Neural cell (in vitro differentiated cells): ENCODE results near the gene TPSD1.

Experiments used
- CTCF ChIP-seq: fragments of 450-650 bp; IDR thresholded peaks from 2 replicates; pipeline ENCODE4 v1.5.1; 2014; ENCODE audit warnings: antibody characterized with exemption, mild to moderate bottlenecking, moderate library complexity; ENCODE audit not compliant: poor library complexity, severe bottlenecking
- EP300 ChIP-seq: fragments of 450-650 bp; conservative IDR thresholded peaks from 2 replicates; pipeline ENCODE4 v1.6.1; 2014; ENCODE audit warnings: antibody characterized with exemption, mild to moderate bottlenecking, moderate library complexity; ENCODE audit not compliant: poor library complexity, severe bottlenecking
- EZH2 ChIP-seq: fragments of 200-600, 300-800 bp; shearing (Covaris generic), sonication (generic); IDR thresholded peaks from 2 replicates; pipeline ENCODE4 v1.6.1; 2014; ENCODE audit warnings: antibody characterized with exemption, low read length, borderline replicate concordance, mild to moderate bottlenecking; ENCODE audit not compliant: insufficient read depth, poor library complexity, severe bottlenecking
- MXI1 ChIP-seq: fragments of 450-650 bp; conservative IDR thresholded peaks from 2 replicates; pipeline ENCODE4 v1.6.1; 2014; ENCODE audit warnings: antibody characterized with exemption, mild to moderate bottlenecking; ENCODE audit not compliant: poor library complexity, severe bottlenecking
- POLR2AphosphoS5 ChIP-seq: IDR thresholded peaks from 2 replicates; pipeline ENCODE4 v1.6.1; 2012
- RAD21 ChIP-seq: fragments of 450-650 bp; conservative IDR thresholded peaks from 2 replicates; pipeline ENCODE4 v1.6.1; 2014; ENCODE audit warnings: antibody characterized with exemption, mild to moderate bottlenecking, moderate library complexity
- SMC3 ChIP-seq: fragments of 450-650 bp; conservative IDR thresholded peaks from 2 replicates; pipeline ENCODE4 v1.6.1; 2014; ENCODE audit warnings: antibody characterized with exemption, mild to moderate bottlenecking, moderate library complexity; ENCODE audit not compliant: poor library complexity
- TAF1 ChIP-seq: IDR thresholded peaks from 2 replicates; pipeline ENCODE4 v1.6.1; 2012; ENCODE audit warnings: low read depth
- TF ChIP-seq, protein P1 (sequence below): IDR thresholded peaks from 2 replicates; pipeline ENCODE4 v1.6.1; 2012; ENCODE audit warnings: borderline replicate concordance

GRCh38 chr16:1213796-1214372 lies 42.0 kb upstream of the TPSD1 start:
- no peak for TF ChIP-seq EZH2
- TF ChIP-seq, protein P1, sequence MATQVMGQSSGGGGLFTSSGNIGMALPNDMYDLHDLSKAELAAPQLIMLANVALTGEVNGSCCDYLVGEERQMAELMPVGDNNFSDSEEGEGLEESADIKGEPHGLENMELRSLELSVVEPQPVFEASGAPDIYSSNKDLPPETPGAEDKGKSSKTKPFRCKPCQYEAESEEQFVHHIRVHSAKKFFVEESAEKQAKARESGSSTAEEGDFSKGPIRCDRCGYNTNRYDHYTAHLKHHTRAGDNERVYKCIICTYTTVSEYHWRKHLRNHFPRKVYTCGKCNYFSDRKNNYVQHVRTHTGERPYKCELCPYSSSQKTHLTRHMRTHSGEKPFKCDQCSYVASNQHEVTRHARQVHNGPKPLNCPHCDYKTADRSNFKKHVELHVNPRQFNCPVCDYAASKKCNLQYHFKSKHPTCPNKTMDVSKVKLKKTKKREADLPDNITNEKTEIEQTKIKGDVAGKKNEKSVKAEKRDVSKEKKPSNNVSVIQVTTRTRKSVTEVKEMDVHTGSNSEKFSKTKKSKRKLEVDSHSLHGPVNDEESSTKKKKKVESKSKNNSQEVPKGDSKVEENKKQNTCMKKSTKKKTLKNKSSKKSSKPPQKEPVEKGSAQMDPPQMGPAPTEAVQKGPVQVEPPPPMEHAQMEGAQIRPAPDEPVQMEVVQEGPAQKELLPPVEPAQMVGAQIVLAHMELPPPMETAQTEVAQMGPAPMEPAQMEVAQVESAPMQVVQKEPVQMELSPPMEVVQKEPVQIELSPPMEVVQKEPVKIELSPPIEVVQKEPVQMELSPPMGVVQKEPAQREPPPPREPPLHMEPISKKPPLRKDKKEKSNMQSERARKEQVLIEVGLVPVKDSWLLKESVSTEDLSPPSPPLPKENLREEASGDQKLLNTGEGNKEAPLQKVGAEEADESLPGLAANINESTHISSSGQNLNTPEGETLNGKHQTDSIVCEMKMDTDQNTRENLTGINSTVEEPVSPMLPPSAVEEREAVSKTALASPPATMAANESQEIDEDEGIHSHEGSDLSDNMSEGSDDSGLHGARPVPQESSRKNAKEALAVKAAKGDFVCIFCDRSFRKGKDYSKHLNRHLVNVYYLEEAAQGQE: no peak
- TF ChIP-seq POLR2AphosphoS5: no peak
- TF ChIP-seq CTCF: no peak
- no peak for TF ChIP-seq TAF1
- TF ChIP-seq SMC3: no peak
- no peak for TF ChIP-seq MXI1
- TF ChIP-seq RAD21: no peak
- TF ChIP-seq EP300: no peak
